GM19240 (cell line): ENCODE results near the gene ZNF746.
"Not testable (repeated sequence)": the region's sequence is repeated elsewhere in the genome, so short reads cannot be mapped to it uniquely, and the experiment has no call there.

Experiments used
- DNase-seq: peaks from one replicate; pipeline ENCODE4 v3.0.0; 2011; ENCODE audit warnings: low spot score; ENCODE audit not compliant: insufficient read length

Gene ZNF746

DNA sequence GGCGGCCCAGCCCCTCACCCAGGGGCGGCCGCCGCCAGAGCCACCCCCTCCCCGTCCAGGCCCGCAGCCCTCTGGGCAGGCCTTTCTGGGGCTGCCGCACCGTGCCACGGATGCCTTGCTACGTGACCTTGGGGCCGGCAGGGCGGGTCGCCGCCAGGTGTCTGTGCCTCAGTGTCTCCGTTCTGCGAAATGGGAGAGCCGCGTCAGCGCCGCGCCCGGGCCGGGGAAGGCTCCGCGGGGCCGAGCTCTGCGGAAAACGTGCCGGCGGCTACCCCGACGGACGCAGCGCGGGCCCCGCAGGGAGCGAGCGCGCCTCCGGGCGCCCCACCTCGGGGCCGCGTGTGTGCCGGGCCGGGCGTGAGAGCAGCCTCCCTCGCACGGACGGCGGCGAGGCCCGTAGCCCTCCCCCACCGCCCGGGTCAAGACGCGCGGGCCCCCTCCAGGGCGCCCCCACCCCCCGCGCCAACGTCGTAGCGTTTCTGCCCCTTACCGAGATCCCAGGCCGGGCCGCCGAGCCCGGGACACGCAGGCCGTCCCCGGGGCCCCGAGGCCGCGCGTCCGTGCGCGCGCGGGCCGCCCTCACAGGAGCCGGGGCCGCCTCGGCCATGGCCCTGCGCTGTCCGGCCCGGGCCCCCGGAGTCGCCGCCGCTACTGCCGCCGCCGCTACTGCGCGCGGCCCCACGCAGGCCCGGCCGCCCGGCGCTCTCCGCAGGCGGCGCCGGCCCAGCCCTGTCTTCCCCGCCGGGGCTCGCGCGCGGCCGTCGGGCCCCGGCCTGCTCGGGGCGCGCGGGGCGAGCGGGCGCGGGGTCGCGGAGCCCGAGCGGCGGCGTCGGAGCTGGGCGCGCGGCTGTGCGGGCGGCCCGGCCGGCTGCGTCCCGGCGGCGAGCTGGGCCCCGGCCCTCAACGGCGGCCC lies 37.8 kb downstream of the ZNF746 start:
- DNase-seq, result peak; percentile 46

DNA sequence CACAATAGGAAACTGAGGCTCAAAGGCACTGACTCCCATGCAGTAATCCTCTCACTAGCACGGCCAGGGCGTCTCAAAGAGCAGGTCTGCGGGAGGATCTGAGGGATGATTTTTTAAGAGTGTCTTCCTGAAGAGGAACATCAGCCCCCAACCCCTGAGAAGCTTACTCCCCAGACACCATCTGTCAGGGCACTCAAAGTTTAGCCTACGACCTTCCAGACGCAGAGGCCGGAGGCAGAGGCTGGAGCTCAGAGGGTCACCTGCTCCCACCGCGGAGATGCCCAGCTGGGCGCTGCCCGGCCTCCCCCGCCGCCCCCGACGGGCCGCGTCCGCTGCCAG lies 38.4 kb downstream of the ZNF746 start:
- no peak for DNase-seq

DNA sequence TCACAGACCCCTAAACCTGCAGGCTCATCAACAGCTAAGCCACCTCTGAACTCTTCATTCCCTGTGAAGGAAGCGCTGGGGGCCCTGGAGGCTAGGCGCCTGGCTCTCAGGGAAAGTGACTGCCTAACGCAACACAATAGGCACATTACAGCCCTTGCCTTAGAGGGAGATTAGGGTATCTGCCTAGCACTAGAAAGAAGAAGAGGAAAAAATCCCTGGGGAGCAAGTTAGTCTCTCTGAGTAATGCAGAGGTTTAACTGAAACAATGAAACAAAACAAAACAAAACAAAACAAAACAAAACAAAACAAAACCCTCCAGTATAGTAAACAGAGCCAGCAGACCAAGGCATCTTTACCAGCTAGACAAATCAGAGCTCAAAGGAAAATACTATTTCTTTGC lies 39.4 kb downstream of the ZNF746 start:
- DNase-seq, result no peak

DNA sequence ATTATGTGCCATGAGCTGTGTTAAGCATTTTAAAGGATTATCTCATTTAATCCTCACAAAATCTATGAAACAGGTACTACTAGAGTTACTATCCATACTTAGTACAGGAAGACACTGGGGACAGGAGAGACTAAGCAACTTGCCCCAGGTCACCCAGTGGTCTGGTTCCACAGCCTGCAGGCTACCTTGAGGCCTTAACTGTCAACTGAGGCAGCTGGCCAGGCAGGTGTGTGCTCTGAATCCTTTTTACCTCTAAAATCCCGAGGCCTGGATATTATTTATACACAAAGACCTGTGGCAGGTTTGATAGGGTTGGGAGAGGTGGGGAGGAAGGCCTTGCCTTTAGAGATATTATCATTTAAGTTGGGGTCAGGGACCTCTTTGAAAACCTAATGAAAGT lies 39.8 kb downstream of the ZNF746 start:
- DNase-seq, result no peak

DNA sequence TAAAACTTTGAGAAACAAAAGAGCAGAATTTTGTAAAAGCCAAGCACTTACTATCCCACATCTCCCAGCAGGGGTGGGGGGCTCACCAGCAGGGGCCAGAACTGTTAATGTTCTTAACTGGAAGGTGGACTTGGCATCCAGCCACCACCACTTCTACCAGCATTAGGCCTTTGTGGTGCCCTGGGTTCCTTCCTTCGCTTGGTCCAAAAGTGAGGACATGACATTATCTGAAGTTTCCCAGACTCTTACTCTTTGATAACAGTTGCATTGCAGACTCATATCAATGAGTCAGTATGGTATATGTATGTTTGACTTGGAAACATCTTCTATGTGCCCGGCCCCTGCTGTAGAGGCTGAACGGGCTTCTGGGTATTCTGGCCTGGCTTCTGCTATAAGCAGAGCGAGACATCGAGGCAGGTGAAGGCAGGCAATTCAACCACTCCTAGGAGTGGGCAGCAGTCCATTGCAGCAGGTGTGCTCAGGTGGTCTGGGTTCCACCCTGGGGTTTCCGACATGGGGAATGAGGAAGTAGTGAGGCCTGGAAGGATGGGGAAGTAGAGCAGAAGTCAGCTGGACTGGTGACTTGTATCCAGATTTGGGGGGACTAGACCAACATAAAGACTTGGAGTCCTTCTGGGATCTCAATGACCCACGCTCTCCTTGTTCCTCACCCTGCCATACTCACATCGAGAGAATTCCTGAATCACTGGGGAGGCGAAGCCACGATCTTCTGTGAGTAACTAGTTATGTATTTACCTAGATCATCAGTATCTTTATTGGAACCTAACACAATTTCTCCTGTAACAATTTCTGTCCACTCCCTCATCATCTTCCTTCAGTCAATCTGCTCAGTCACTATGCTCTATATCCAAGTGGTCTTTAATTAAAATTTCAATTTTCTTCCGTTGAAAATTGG lies 40.8 kb downstream of the ZNF746 start:
- DNase-seq, result no peak

DNA sequence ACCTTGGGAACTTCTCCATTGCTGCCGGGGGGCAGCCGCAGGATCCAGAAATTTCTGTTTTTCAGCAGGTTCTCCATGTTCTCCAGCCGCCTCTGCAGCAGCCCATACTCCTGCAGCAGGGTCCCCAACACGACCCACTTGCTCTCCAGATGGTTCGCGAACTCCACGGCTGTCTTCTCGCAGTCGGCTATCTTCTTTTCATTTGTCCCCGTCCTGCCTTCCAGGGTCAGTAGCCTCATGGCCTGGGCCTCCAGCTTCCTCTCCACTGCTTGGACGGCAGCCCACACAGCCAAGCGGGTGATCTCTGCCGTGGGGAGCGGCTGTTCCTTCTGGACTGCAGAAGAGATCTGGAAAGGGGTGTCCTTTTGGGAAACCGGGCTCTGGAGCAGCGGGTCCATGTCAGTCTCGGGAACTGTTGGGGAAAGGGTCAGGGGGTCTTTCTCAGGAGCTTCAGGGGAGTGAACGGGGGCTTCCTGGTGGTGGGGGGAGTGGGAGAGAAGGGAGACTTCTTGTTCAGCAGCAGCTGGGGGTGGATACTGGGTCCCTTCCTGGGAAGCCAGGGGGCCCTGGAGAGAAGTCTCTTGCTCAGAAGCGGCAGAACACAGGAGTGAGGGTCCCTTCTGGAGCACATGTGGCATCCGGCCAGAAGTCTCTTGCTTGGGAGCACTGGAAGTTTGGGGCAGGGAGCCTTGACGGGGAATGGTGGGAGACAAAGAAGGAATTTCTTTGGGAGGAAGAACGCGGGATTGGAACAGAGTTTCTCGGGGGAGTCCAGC lies 42.2 kb downstream of the ZNF746 start:
- no peak for DNase-seq

DNA sequence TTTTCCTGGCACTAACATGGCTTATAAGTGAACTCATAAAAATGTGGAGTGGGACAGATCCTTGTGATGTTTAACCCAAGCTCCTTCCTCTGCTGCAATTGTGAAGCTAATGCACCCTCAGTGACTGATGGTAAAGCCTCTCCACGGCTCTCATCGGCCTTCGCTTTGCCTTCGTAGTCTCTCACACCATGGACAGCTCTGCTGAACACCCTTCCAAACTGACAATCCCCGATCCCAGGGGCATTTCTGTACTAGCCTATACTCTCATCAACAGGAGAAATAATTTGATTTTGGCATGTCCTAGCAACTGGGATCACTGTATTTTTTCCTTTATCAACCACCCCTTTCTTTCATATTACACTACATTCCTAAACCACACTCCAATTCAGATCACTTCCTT lies 42.9 kb downstream of the ZNF746 start:
- no peak for DNase-seq

DNA sequence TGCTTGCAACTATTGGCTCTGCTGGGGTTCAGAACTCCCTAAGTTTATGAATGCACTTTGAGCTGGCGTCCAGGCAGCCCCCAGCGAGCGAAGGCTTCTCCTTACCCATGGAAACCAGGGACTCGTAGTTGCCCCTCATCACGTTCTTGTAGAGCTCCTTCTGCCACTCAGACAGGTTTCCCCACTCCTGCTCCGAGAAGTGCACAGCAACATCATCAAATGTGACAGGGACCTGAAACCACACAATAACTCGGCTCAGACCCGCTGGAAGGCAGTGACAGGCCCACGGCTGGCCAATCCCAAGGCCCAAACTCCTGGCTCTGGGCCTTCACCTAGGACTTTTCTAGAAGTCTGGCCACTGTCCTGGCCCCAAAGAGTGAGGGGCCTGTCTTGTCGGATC lies 43.6 kb downstream of the ZNF746 start:
- DNase-seq, result no peak

DNA sequence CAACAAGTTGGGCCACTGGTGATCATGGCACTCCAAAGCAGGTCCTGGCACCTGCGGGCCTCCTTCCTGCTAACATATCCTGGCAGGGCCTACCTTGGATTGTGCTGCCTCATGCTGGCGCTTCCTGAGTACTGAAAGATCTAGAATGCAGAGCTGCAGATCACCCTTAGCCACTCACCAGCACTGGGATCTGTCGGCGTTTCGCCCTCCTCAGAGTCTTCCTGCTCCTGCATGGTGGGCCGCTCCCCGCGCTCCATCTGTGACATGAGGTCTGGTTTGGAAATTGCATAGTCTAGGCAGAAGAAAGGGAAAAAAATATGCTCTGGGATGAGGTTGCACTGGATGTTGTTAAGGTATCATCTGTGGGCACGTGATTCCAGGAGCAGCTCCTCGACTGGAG lies 46.8 kb downstream of the ZNF746 start:
- DNase-seq, result no peak

DNA sequence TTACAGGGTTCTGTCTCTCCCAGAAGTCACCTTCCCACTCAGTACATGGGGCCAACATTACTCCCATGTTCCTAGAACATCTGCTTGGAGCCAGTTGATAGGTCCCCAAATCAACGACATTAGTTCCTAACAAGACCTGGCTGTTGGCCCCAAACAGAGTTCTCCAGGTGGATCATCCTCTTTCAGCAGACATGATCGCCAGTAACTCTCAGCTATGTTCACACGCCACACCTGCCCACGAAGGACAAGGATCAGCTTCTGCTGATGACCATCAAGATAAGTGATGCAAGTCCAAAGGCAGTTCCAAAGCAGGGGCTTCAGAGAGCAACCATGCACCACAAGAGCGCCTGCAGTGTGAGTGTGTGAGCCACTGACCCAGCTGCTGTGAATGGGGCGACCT lies 47.7 kb downstream of the ZNF746 start:
- no peak for DNase-seq

DNA sequence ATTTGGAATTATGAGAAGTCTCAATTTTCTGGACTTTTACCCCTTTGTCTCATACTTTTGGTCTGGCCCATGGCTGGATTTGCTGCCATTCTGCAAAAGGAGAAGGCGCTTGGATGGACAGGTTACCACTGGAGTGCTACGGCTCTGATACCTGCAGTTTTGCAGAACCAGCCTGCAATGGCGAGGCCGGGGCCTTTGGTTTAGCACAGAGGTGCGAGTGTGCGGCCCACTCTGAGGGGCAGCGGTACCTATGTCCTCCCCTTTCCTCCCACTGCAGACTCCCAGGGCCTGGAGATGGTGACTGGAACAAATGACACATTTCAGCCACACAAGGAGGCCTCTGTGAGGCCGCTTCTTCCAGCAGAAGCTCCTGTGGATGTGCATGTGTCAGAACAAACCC lies 48.6 kb downstream of the ZNF746 start:
- DNase-seq, result no peak

DNA sequence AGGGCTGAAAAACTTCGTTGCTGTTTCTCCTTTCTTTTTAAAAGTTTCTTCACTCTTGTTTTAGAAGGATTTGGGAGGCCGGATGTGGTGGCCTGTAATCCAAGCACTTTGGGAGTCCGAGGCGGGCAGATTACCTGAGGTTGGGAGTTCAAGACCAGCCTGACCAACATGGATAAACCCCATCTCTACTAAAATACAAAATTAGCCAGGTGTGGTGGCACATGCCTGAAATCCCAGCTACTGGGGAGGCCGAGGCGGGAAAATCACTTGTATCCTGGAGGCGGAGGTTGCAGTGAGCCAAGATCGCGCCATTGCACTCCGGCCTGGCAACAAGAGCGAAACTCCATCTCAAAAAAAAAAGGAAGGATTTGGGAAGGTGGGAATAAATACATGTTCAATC lies 51.6 kb downstream of the ZNF746 start:
- not testable (repeated sequence) for DNase-seq

DNA sequence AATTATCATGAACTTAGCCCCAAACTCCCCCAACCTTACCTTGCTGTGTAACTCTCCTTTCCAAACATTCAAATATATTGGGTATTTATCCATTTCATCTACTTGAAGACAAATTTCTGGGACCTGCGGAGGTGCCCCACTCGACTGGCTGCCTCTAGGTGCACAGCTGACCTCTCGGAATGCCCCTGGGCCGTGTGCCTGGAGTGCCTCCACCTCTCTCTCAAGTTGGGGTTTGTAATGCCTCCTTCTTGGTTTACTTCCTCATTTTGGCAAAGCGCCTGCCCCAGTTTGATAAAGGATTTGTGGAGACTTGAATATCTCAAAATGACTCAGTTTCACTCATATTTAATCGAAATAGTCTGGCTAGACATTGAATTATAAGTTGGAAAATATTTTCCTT lies 53.3 kb downstream of the ZNF746 start:
- DNase-seq, result no peak

DNA sequence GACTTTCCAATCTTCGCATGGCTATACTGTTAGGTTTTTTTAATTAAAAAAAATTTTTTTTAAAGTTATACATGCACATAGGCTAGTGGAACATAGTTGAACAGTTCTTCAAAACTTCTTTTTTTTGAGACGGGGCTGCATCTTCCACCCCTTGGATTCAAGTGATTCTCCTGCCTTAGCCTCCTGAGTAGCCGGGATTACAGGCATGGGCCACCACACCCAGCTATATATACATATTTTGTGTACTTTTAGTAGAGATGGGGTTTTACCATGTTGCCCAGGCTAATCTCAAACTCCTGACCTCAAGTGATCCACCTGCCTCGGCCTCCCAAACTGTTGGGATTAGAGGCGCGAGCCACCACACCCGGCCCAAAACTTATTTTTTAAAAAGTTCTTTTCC lies 54.1 kb downstream of the ZNF746 start:
- no peak for DNase-seq

DNA sequence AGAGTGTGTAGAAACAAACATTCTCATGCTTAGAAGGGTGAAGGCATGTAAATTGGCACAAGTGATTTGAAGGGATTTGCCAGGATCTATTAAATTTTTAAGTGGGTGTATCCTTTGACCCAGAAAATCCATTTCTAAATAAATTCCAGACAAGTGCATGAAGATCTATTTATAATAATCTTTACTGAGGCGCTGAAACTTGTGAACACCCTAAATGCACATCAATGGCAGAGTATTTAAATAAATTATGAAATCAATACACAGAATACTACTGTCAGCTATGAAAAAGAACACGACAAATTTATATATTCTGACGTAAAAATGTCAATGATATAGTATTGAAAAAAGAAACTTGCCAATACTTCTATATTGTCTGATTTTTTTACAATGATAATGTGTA lies 54.7 kb downstream of the ZNF746 start:
- DNase-seq, result no peak

DNA sequence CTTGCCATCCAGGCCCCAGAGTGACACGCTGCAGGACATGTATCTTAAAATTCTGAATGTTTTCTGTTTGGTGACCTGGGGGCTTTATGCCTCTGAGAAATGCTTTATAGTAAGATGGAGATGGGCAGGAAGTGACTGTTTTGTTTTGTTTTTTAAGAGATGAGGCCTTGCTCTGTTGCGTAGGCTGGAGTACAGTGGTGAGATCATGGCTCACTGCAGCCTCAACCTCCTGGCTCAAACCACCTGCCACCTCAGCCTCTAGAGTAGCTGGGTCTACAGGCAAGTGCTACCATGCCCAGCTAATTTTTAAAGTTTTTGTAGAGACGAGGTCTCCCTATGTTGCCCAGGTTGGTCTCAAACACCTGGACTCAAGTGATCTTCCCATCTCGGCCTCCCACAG lies 57.4 kb downstream of the ZNF746 start:
- DNase-seq, result no peak

DNA sequence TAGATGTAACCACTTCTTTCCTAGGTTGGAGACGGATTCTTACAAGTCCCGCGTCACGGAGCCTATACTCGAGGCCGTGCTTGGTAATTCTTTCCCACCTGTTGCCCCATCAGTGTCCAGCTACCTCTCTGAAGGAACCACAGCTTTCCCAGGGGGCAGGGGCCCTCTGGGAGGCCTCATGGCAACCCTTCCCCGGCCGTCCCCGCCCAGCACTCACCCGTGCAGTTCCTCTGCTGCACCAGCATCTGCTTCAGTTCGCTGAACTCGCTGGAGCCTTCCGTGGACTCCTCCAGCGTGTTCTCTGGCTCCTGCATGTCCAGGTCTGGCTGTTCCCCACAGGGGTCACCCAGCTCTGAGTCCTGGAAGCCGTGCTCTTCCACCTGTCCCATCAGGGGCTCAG lies 61.3 kb downstream of the ZNF746 start:
- DNase-seq, result no peak

DNA sequence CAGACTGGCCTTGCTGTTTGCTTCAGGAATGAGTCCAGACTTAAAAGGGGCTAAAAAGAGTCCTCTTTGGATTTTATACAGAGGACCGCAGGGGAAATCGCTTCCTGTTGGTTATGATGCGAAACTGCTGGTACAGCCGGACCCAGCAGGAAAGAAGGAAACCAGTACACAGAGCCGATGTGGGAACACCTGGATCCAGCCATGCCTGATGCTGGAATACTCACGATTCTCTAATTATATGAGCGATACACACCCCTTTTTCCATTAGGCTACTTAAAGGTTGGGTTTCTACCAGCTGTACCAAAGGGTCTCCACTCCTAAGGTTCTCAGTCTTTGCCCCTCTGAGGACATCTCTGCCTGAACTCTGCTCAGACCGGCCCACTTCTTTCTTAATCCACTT lies 64.5 kb downstream of the ZNF746 start:
- DNase-seq, result no peak

DNA sequence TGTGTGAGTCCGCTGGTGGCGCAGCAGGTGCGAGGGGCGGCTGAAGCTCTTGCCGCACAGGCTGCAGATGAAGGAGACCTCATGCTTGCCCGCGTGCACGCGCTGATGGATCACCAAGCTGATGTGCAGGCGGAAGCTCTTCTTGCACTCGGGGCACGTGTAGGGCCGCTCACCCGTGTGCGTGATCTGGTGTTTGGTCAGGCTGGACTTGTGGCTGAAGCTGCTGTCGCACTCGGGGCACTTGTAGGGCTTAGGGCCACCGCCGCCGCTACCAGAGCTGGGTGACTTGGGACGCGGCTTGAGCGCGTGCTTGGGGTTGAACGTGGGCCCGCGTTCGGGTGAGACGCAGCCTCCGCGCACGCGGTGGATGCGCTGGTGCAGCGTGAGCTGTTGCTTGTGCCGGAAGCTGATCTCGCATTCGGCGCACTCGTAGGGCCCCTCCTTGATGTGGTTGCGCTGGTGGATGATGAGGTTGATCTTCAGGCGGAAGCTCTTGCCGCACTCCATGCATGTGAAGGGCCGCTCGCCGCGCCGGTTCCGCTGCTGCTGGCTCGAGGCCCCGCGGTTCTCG lies 65.4 kb downstream of the ZNF746 start:
- DNase-seq, result no peak

DNA sequence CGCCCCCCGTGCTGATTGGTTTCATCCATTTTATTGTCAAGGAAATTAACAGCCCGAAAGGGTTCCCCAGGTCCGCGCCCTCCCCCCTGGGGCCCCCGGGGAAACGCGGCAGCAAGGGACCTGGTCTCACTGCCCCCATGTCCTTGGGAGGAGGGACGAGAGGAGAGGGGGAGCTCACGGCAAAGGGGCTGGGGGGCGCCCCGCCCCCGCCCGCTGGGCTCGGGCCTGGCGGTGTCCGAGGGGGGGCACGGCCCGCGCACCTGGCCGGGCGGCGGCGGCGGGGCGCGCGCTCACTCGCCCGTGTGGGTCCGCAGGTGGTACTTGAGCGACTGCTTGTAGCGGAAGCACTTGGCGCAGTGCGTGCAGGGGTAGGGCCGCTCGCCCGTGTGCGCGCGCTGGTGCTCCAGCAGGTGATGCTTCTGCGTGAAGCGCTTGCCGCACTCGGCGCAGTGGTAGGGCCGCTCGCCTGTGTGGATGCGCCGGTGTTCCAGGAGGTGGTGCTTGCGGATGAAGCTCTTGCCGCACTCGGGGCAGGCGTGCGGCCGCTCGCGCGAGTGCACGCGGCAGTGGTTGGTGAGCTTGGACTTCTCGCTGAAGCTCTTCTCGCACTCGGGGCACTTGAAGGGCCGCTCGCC lies 66.0 kb downstream of the ZNF746 start:
- DNase-seq, result no peak

DNA sequence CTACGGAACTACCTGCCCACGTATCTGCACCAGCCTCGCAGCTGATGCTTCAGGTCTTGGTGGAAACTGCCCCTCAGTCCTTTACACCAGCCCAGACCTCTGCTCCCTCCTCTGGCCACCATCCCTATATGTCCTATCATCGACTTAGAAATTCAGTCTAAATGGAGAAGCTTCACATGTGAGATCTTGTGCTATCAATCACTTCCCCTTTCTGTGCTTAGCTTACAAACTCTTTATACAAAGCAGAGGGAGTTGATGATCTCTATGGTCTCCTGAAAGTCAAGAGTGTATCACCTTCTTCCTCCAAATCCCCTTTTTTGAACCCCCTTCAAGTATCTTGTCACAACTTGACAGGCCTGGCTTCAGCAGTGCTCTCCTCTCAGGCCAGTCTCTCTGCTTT lies 67.4 kb downstream of the ZNF746 start:
- DNase-seq, result no peak
